HG02870 (cell line): Measurements from ENCODE around the gene SKAP1.
"Not testable (repeated sequence)": the region's sequence is repeated elsewhere in the genome, so short reads cannot be mapped to it uniquely, and the experiment has no call there.

Source experiments
- ATAC-seq: cut with Tn5 transposase; IDR thresholded peaks from one replicate; pipeline ENCODE4 v1.9.1; 2021; ENCODE audit warnings: mild to moderate bottlenecking, moderate library complexity; ENCODE audit not compliant: unreplicated experiment

Gene SKAP1

DNA sequence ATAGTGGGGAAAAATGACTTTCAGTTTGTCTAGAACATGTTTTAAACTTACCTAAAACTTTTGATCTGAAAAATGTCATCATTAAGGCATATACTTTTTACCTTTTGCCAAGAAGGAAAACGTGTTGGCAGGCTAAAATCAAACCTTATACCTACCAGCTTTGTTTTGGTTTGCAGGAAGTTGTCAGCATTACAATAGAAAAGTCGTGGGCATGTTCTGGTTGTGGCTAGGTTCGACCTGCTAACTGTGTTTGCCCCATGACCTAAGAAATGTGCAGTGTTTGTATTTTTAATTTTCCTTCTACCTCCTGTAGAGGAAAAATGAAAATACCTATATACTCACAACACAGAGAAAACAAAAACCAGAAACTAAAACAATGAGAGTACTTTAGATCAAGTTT, 13.0 kb downstream of the SKAP1 start:
- ATAC-seq, result no peak

- no peak for ATAC-seq
Observed at GRCh38 chr17:48413613-48414405, 16.2 kb downstream of the SKAP1 start.

DNA sequence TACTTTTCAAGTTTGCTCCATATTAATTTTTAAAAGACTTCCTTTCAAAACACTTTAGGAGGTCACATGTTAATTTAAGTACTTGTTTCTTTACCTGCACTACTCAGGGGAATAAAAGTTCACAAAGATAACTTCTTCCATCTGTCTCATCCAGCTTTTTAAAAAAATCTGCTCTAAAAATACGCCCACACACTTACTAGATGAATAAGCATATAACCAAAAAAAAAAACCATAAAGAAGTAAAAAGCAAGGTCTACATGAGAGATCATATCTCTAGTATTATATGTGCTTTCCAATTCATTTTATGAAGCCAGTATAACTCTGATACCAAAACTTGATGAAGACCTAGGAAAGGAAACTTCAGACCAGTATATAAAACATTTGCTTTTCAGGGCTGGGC, 17.2 kb downstream of the SKAP1 start:
- no peak for ATAC-seq

DNA sequence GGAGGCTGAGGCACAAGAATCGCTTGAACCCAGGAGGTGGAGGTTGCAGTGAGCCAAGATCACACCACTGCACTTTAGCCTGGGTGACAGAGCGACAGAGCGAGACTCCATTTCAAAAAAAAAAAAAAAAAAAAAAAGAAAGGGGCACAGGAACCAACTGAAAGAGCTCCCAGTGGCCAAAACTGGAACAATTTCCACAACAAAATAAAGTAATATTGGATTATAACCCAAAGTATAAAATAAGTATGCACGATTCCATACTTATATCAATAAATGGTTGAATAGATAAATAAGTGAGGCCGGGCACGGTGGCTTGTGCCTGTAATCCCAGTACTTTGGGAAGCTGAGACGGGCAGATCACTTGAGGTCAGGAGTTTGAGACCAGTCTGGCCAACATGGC, 19.2 kb downstream of the SKAP1 start:
- ATAC-seq, result not testable (repeated sequence)

DNA sequence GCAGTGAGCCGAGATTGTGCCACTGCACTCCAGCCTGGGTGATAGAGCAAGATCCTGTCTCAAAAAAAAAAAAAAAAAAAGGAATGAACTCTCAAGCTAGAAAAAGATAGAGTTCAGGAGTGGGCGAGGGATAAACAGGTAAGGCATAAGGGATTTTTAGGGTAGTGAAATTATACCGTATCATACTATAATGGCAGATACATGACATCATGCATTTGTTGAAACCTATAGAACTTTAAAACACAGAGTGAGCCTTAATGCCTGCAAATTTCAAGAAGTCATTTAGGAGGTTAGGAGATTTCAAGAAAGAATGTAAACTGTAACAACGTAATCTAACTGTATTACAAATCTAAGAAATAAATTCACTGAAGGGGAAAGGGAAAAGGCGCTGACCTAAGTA, 20.4 kb downstream of the SKAP1 start:
- ATAC-seq, result no peak

GRCh38 chr17:48406936-48407567, 23.0 kb downstream of the SKAP1 start:
- ATAC-seq, result no peak

- no peak for ATAC-seq
Observed at GRCh38 chr17:48394821-48395220, 35.2 kb downstream of the SKAP1 start.

DNA sequence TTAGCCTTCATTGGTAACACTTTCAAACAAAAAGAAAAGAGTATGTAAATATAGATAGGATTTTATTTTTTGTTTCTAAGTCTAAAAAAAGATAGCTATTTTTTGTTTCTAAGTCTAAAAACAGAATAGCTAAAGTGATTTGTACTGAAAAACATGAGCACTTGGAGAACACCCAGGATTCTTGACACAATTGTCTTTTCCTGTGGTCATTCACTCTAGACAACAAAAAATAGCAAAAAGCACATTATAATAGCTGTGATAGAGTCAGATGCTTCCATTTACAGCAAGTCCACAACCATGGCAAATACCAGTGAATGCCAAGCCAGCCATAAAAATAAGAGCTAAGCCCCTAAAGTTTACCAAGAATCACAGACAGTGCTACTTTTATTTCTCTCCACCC, 36.7 kb downstream of the SKAP1 start:
- no peak for ATAC-seq

DNA sequence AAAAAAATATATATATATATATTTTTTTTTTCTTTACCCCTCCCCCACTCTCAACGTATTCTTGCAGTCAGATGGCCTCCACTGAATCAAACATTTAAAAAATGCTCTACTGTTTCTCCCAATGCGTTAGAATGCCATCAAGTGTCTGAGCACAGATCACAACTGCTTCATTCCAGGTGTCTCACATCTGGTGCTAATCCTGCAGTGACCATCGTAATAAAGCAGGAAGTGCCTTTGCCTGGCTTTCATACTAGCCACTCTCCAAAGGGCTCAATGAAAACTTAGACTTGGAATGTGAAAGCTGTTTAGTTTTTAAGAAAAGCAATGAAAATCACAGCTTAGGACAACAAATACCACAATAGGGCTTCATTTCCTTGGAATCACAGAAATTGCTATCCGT, 37.2 kb downstream of the SKAP1 start:
- no peak for ATAC-seq

GRCh38 chr17:48391444-48391843, 38.6 kb downstream of the SKAP1 start:
- ATAC-seq, result no peak

DNA sequence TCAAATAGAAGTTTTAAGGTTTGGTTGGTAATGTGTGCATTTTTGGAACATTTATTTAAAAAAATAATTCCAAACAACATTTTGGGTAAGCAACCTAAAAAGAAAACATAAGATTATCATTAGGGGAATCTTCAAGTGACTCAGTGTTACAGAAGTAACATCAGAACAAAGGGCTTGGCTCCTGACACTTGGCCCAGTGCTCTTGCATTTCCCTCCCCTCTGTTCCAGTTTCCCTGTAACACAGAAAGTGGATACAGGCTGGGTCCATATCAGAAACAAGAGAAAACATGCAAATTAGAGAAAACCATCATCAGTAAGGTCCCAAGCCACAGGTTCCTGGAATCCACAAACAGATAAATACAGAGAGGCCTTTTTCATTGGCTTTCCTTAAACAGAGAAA, 40.1 kb downstream of the SKAP1 start:
- ATAC-seq, result no peak

- ATAC-seq, result no peak
Observed at GRCh38 chr17:48388955-48389743, 40.9 kb downstream of the SKAP1 start.

- ATAC-seq, result no peak
Observed at GRCh38 chr17:48386826-48387225, 43.2 kb downstream of the SKAP1 start.

- no peak for ATAC-seq
Observed at GRCh38 chr17:48385319-48385718, 44.7 kb downstream of the SKAP1 start.

DNA sequence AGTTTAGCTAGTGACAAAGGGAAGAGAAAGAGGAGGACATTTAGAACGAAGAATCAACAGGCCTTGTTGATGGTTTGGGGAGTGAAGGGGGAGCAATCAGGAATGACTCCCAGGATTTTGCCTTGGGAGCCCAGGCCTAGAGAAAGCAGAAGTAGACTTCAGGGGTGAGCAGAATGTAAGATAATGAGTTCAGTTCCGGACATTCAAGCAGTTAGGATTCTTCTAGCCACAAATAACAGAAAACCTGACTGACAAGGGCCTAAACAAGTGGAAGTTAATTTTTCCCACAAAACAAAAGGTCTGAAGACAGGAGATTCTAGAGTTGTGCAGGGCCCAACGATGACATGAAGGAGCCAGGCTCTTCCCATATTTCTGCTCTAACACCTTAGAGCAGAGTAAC, 45.9 kb downstream of the SKAP1 start:
- no peak for ATAC-seq

DNA sequence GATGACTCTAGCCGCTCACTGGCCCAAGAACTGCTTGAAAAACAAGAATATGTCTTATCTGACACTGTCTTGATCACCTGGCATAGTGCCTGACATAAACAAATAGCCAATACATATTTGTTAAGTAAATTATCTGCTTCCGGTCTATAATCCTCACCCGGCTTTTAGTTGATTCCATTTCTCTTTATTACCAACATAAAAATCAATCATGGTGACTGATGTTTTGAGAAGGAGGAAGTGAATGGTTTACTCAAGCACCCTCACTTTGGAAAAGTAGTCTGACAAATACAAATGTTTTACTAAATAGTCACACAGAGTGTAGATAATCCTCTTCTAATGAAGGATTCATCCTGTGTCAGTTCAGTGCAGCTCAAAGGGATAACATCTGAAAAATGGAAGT, 47.0 kb downstream of the SKAP1 start:
- no peak for ATAC-seq

- ATAC-seq, result no peak
Observed at GRCh38 chr17:48378708-48379392, 51.2 kb downstream of the SKAP1 start.

GRCh38 chr17:48378238-48378637, 51.8 kb downstream of the SKAP1 start:
- ATAC-seq, result no peak

DNA sequence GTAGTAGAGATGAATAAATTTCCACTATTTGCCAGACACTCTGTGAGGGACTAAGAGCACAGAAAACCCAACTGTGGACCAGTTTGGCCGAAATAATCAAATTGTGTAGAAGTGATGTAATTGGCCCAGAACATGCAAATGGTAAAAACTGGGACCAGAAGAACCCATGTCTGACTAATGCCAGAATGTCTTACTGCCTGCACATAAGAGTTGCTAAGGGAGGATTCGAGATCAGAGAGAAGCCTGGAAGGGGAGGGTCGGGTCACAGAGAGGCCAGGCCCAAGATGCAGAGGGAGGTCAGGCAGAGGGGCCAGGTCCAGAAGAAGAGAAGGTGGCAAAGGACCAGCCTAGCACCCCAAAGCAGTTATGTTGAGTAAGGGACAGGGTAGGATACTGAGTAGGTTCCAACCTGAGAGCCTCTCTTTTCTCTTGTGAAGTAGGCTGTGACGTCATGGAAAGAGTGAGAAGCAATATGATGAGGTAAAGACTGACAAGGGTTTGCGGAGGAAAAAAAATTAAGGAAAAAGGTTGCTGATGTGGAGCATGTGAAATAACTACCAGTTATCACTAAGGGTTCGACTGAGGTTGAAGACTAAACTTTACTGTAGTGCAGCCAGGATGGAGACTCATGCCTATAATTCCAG, 53.2 kb downstream of the SKAP1 start:
- ATAC-seq, result no peak

DNA sequence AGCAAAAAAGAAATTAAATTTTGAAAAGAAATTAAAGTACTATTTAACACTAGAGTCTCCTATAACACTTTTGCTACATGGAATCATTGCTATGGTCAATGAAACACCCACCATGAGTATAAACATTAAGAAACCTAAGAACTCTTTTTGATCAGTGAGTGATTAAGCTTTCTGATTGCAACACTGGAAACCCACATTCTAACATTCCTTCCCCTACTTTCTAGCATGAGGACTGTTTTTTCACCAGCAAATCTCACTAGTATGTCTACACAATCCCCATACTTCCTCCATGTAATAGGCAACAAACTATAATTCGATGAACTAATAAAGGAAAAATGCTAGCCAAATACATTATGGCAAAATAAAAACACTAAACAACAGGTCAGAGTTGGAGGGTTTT, 54.7 kb downstream of the SKAP1 start:
- ATAC-seq, result no peak
